Measurements from ENCODE around the gene CCDC142.
"Not testable (repeated sequence)": the region's sequence is repeated elsewhere in the genome, so short reads cannot be mapped to it uniquely, and the experiment has no call there.

GRCh38 chr2:74460187-74460586, 22.6 kb downstream of the CCDC142 start:
- not testable (repeated sequence) for TF ChIP-seq POLR2AphosphoS5, CTCF, POLR2A (IDR thresholded peaks at IDR 0.05)
